NCI-H2196 (cell line): ENCODE data around the gene SMIM10L2A.
A peak's percentile ranks its signal among the peaks of the same experiment; 100 is the strongest.
"Not testable (repeated sequence)": the region's sequence is repeated elsewhere in the genome, so short reads cannot be mapped to it uniquely, and the experiment has no call there.

Source experiments
- DNase-seq: peaks from one replicate; lab custom pipeline; 2025; ENCODE audit not compliant: unreplicated experiment; lab: John Stamatoyannopoulos, UW

Gene SMIM10L2A

DNA sequence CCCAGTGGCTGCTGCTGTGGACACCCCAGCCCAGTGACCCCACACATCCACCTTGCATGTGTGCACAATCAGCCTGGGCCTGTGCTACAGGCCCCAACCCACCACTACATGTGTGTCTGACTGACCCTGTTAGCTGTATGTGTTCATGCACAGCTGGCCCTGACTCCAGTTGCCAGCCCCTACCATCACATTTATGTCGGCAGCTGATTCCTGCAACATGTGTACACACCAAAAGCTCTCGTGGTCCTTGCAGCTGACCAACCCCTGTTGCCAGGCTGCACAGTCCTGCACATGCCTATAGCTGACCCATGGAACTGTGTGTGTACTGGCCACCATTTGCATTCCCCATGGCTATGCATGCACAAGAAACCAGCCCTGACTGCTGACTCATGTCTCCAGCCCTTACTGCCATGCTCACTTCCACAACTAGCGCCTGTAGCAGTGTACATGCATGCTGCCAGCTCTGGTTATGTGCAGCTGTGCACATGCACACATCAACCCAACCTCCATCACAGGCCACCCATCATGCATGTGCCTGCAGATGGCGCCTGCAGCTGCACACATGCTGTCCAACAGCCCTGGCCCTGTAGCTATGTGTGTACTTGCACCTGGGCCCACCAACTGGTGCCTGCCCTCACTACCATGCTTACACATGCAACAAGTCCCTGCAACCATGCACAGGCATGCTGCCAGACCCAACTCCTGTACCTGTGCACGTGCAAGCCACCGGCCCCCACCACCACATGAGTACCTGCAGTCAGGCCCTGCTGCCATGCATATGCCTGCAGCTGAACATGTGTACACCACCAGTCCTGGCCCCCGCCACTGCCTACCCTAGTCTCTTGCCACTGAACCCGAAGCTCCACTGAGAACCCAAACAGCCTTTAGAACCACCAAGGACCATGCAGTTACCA is 28.1 kb downstream of the SMIM10L2A start:
- DNase-seq: no peak

GRCh38 chrX:135453381-135453780 is 31.6 kb downstream of the SMIM10L2A start:
- DNase-seq: no peak

DNA sequence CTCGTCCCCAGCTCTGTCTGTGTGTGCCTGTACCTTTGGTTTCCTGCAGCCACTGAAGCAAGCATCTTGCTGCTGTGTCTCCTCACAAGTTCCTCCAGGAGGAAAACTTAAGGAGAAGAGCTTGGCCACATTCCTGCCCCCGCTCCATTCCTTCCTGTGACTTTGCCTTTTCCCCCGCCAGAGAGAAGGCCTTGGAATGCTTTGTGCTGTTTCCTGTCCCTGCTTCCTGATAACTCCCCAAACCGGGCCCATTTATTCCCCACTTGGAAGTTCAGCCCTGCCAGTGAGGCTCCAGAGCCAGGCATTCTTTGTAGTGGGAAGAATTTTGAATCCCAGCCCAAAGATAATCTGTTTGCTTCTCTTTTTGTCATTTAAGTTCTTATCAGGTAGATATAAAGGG is 33.1 kb downstream of the SMIM10L2A start:
- no peak for DNase-seq

DNA sequence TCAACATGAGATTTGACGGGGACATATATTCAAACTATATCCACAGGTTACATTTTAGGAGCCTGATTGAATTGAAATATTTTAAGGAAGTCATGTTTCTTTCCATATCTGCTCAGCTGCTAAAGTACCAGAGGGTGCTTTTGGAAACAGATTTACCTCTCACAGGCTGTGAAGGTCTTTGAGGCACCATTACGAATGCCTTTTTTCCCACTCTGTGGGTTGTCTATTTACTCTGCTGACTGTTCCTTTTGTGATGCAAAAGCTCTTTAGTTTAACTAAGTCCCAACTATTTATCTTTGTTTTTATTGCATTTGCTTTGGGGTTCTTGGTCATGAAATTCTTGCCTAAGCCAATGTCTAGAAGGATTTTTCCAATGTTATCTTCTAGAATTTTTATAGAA is 40.0 kb downstream of the SMIM10L2A start:
- not testable (repeated sequence) for DNase-seq

DNA sequence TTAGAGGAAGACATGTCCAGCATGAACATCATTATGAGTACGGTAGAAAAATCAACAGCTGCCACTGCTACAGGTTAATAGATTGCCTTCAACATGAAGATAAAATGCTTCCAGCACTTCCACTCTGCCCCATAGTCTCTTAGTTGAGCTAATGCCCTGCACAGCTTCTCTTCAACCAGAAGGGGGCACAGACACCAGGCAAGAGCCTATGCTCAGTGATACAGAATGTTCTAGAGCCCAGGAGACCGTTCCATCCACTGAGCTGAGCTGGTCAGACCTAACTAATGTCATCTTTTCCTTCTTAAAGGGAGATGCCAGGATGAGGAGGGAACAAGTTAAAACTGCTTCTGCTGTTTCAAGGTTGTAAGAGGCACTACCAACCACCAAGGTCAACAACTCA is 42.2 kb downstream of the SMIM10L2A start:
- no peak for DNase-seq

GRCh38 chrX:135476378-135476777 is 54.6 kb downstream of the SMIM10L2A start:
- no peak for DNase-seq

GRCh38 chrX:135477576-135477975 is 55.8 kb downstream of the SMIM10L2A start:
- peak; percentile 76 for DNase-seq
